ENCODE data around the gene NAPG.

DNA sequence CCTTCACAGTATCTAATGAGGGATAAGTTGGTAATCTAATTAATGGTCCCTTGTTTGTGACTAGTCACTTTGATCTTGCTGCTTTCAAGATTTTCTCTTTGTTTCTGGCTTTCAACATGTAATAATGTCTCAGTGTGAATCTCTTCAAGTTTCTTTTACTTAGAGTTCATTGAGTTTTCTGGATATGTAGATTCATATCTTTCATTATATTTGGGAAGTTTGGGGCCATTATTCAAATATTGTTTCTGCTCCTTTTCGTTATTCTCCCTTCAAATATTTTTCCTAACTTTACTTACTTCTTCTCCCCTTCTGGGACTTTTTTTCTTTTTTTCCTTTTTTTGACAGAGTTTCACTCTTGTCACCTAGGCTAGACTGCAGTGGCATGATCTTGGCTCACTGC lies 21.1 kb upstream of the NAPG start:
- TF ChIP-seq CTCF (IDR thresholded peaks at IDR 0.05 in 8 of 11, conservative IDR thresholded peaks at IDR 0.05 in 3 of 11) = no peak
- TF ChIP-seq POLR2A (IDR thresholded peaks at IDR 0.05) = no peak

All from spleen (tissue), 7 donors.